PC-3 (cell line): ENCODE measurements around the gene POLR2J. TPM values are rescaled to one million over a fixed set of nuclear protein-coding genes. Genes with fewer than 3 reads are reported as not detected.

Experiments
- ATAC-seq: fragments of 200-7000 bp; cut with Tn5 transposase; 2 replicates; pipeline ENCODE4 v1.9.1; 2020; ENCODE audit warnings: mild to moderate bottlenecking, moderate library complexity
- BruUV-seq: library from RNA; stranded (reverse); fragments of 400-500 nt; replicated peaks from 2 replicates; lab custom pipeline; 2021; lab: Mats Ljungman, UMichigan
- CTCF ChIA-PET: fragments of 300-600 bp; sonication (Branson Sonifier 250); formaldehyde crosslinking; loops from one replicate; lab custom pipeline; 2022; ENCODE audit warnings: antibody characterized with exemption; lab: Charles Lee
- POLR2A ChIA-PET: fragments of 300-600 bp; sonication (Branson Sonifier 250); formaldehyde crosslinking; loops from one replicate; lab custom pipeline; 2022; ENCODE audit warnings: antibody characterized with exemption; ENCODE audit not compliant: unreplicated experiment; lab: Charles Lee
- DNase-seq: peaks from one replicate; pipeline ENCODE4 v3.0.0-alpha.2; 2015
- H2AFZ ChIP-seq: fragments of 300-600 bp; sonication (generic); 2 replicates; pipeline ENCODE4 v1.6.0; 2016; ENCODE audit warnings: antibody characterized with exemption, low read length
- H3F3A ChIP-seq: fragments of 300-600 bp; sonication (generic); one replicate; pipeline ENCODE4 v1.6.0; 2017; ENCODE audit warnings: antibody characterized with exemption, low read length, control low read depth, mild to moderate bottlenecking; ENCODE audit not compliant: unreplicated experiment
- H3K27ac ChIP-seq: fragments of 300-600 bp; sonication (generic); 2 replicates; pipeline ENCODE4 v1.5.1; 2016; ENCODE audit warnings: mild to moderate bottlenecking, low read length
- H3K27me3 ChIP-seq: fragments of 300-600 bp; sonication (generic); 2 replicates; pipeline ENCODE4 v1.6.1; 2016; ENCODE audit warnings: low read length, mixed read lengths
- H3K36me3 ChIP-seq: fragments of 300-600 bp; sonication (generic); 2 replicates; pipeline ENCODE4 v1.6.1; 2016; ENCODE audit warnings: low read depth, mixed run types, low read length, mixed read lengths
- H3K4me1 ChIP-seq: fragments of 300-600 bp; sonication (generic); 2 replicates; pipeline ENCODE4 v1.5.1; 2016; ENCODE audit warnings: low read length; ENCODE audit not compliant: insufficient read depth
- H3K4me2 ChIP-seq: fragments of 300-600 bp; sonication (generic); 2 replicates; pipeline ENCODE4 v1.6.0; 2016; ENCODE audit warnings: low read length
- H3K4me3 ChIP-seq: fragments of 300-600 bp; sonication (generic); 2 replicates; pipeline ENCODE4 v1.5.1; 2016; ENCODE audit warnings: mild to moderate bottlenecking, low read length, mixed read lengths
- H3K79me2 ChIP-seq: fragments of 300-600 bp; sonication (generic); 2 replicates; pipeline ENCODE4 v1.6.1; 2017; ENCODE audit warnings: low read length, mixed read lengths
- H3K9ac ChIP-seq: fragments of 300-600 bp; sonication (generic); 2 replicates; pipeline ENCODE4 v1.6.0; 2016; ENCODE audit warnings: mild to moderate bottlenecking, low read length
- H3K9me2 ChIP-seq: fragments of 300-600 bp; sonication (generic); replicated peaks from 2 replicates; pipeline ENCODE4 v1.6.1; 2016; ENCODE audit warnings: mixed run types, low read length, mixed read lengths
- H3K9me3 ChIP-seq: fragments of 300-600 bp; sonication (generic); 2 replicates; pipeline ENCODE4 v1.6.1; 2016; ENCODE audit warnings: low read length, mixed read lengths
- H4K20me1 ChIP-seq: fragments of 300-600 bp; sonication (generic); 2 replicates; pipeline ENCODE4 v1.6.1; 2016; ENCODE audit warnings: low read length, mixed read lengths
- EZH2 ChIP-seq: fragments of 300-600 bp; sonication (generic); IDR thresholded peaks from one replicate; pipeline ENCODE4 v1.6.1; 2017; ENCODE audit warnings: antibody characterized with exemption, mild to moderate bottlenecking, low read length; ENCODE audit not compliant: unreplicated experiment
- EZH2phosphoT487 ChIP-seq: fragments of 300-600 bp; sonication (generic); IDR thresholded peaks from 2 replicates; pipeline ENCODE4 v1.6.1; 2018; ENCODE audit warnings: mild to moderate bottlenecking, antibody characterized with exemption, low read length, borderline replicate concordance
- intact Hi-C: fragments of 100-400 bp; cut with micrococcal nuclease; formaldehyde crosslinking; loops from 2 replicates; pipeline ENCODE4 v1.9.0; 2023
- total RNA-seq: library from RNA; depleted of rRNA; stranded (reverse); fragments of >200 nt; gene quantifications from 2 replicates; pipeline ENCODE4 v1.2.3, GENCODE V29; 2014
- TF ChIP-seq, protein P1 (sequence below): fragments of 300-600 bp; sonication (generic); conservative IDR thresholded peaks from 2 replicates; pipeline ENCODE4 v1.5.1; 2017; ENCODE audit warnings: antibody characterized with exemption, low read depth, mild to moderate bottlenecking, low read length

The POLR2J gene
- total RNA-seq, 1 experiment from 2014 or later: 101 TPM

- Histone ChIP-seq H3K36me3 (no peaks in the 10 kb centered on the region), H3K9ac (no peak overlapping the region), H2AFZ (no peak overlapping the region), H3K79me2 (no peaks in the 10 kb centered on the region), H4K20me1 (no peaks in the 10 kb centered on the region), H3K4me2 (no peak overlapping the region), H3K27ac (no peak overlapping the region), H3K9me2 (no peaks in the 10 kb centered on the region), H3K4me3 (no peak overlapping the region), H3K4me1 (peaks cover 5% of the 10 kb centered on the region; the same call in 1 of the 2 replicates), H3K27me3 (no peaks in the 10 kb centered on the region), H3K9me3 (no peaks in the 10 kb centered on the region), H3F3A (no peaks in the 10 kb centered on the region)
- BruUV-seq: no TSS peak
- ATAC-seq (peak; percentile 75), DNase-seq (peak; percentile 51)
- no peak for TF ChIP-seq EZH2phosphoT487
- TF ChIP-seq, protein P1, sequence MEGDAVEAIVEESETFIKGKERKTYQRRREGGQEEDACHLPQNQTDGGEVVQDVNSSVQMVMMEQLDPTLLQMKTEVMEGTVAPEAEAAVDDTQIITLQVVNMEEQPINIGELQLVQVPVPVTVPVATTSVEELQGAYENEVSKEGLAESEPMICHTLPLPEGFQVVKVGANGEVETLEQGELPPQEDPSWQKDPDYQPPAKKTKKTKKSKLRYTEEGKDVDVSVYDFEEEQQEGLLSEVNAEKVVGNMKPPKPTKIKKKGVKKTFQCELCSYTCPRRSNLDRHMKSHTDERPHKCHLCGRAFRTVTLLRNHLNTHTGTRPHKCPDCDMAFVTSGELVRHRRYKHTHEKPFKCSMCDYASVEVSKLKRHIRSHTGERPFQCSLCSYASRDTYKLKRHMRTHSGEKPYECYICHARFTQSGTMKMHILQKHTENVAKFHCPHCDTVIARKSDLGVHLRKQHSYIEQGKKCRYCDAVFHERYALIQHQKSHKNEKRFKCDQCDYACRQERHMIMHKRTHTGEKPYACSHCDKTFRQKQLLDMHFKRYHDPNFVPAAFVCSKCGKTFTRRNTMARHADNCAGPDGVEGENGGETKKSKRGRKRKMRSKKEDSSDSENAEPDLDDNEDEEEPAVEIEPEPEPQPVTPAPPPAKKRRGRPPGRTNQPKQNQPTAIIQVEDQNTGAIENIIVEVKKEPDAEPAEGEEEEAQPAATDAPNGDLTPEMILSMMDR: peak; percentile 54
- ChIA-PET POLR2A (interaction anchor here (0.6 kb wide), 1 partner anchor 17 kb away, joined by 6 read pairs; the partner anchor contains the start of gene ORAI2), CTCF (interaction anchor here (0.5 to 1.0 kb wide), 5 partner anchors 9 to 907 kb away, joined by 3 to 6 read pairs (median 4); partner anchors contain the start of gene ORAI2)
- intact Hi-C loops: loop anchor here (5.0 kb wide), 2 partner anchors 38 to 53 kb away; partner anchors contain the start of gene PRKRIP1
Measured at GRCh38 chr7:102450242-102450641, 28.5 kb downstream of the POLR2J start.

GRCh38 chr7:102449136-102449535 is 29.6 kb downstream of the POLR2J start:
- no TSS peak for BruUV-seq

GRCh38 chr7:102447311-102447710 is 31.4 kb downstream of the POLR2J start:
- Histone ChIP-seq H3K9me3 (no peaks in the 10 kb centered on the region), H3K36me3 (no peaks in the 10 kb centered on the region), H2AFZ (no peak overlapping the region), H3K27me3 (no peaks in the 10 kb centered on the region), H3K79me2 (no peaks in the 10 kb centered on the region), H3K4me2 (no peak overlapping the region), H4K20me1 (no peaks in the 10 kb centered on the region), H3K9ac (no peak overlapping the region), H3K9me2 (no peaks in the 10 kb centered on the region), H3K4me1 (peaks cover 5% of the 10 kb centered on the region; the same call in 1 of the 2 replicates), H3K27ac (no peak overlapping the region), H3F3A (no peaks in the 10 kb centered on the region), H3K4me3 (no peak overlapping the region)
- ChIA-PET CTCF (no interaction called here), POLR2A (no interaction called here)
- DNase-seq: no peak
- TF ChIP-seq, protein P1: no peak
- TF ChIP-seq EZH2: no peak
- TF ChIP-seq EZH2phosphoT487: no peak
- TSS peak; percentile 12 for BruUV-seq
- intact Hi-C loops: no loop called here
- no peak for ATAC-seq

More at GRCh38 chr7:102449136-102449535, 29.6 kb downstream of the POLR2J start:
- ChIA-PET CTCF (no interaction called here), POLR2A (no interaction called here)
- no peak overlapping the region for H3K27ac ChIP-seq
- H3K27me3 ChIP-seq: no peaks in the 10 kb centered on the region
- no peak for TF ChIP-seq EZH2phosphoT487
- TF ChIP-seq EZH2: no peak
- TF ChIP-seq, protein P1: no peak
- H2AFZ ChIP-seq: no peak overlapping the region
- intact Hi-C loops: no loop called here
- no peak overlapping the region for H3K9ac ChIP-seq
- no peaks in the 10 kb centered on the region for H3K36me3 ChIP-seq
- H3K9me2 ChIP-seq: no peaks in the 10 kb centered on the region
- H3K79me2 ChIP-seq: no peaks in the 10 kb centered on the region
- H3F3A ChIP-seq: no peaks in the 10 kb centered on the region
- H3K4me3 ChIP-seq: no peak overlapping the region
- H3K4me1 ChIP-seq: peaks cover 5% of the 10 kb centered on the region; the same call in 1 of the 2 replicates
- no peaks in the 10 kb centered on the region for H4K20me1 ChIP-seq
- no peaks in the 10 kb centered on the region for H3K9me3 ChIP-seq
- DNase-seq (no peak), ATAC-seq (no peak)
- no peak overlapping the region for H3K4me2 ChIP-seq
